ENCODE measurements around the gene ALG12. TPM values are rescaled to one million over a fixed set of nuclear protein-coding genes. Genes with fewer than 3 reads are reported as not detected.

The ALG12 gene
- total and polyA plus RNA-seq, 2 of the 8 experiments (the other 6 are each of a cell fraction or from before 2014, with no cell fraction given): 13.4 to 22.5 TPM

DNA sequence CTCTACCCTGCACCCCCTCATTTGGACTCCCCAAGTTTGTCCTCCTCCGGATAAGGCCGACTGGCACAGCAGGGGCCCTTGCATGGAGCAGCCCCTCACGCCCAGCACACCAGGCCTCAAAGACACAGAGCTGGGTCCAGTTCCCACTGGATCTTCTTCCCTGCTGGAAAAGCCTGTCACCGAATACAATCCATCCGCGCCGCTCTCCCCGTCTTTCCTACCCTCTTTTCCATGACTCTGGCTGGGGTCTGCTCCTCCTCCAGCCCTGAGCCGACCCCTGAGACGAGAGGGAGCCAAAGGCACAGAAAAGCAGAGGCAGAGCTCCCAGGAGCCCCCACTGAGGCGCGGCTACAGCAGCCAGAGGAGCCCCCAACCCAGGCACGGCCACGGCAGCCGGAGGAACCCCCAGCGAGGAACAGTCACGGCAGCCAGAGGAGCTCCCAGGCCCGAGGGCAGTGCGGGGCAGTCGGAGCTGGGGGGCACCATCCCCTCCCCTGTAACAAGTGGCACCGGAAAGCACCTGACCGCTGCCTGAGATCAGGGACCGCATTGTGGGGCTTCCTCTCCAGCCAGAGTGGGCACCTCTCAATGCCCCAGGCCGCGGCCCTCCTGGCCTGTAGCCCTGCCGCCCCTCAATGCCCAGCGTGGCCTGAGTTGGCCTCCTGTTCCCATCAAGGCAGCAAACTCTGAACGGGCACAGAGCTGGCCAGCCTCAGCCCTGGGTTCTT, 12.0 kb downstream of the ALG12 start:
- H3K4me2 ChIP-seq (ENCODE audit: insufficient read depth in 1 of 2, low read depth in 2 of 2, low read length in 2 of 2): no peak overlapping the region
- POLR2A ChIA-PET (ENCODE audit: partially characterized antibody): interaction anchor here (1.4 kb wide), 2 partner anchors 8 to 14 kb away, joined by 5 to 7 read pairs; no protein-coding TSS in a partner anchor
- WGBS, 2 experiments (ENCODE audit: extremely low coverage in 1 of 2, insufficient coverage in 1 of 2, insufficient read length in 1 of 2, insufficient replicate concordance in 2 of 2, low coverage in 1 of 2, low lambda C conversion rate in 2 of 2, missing lambda C conversion rate in 1 of 2): 86% methylated on average over 26 of the region's 28 CpGs; no CpG with 5 or more reads in 1 of the 2 experiments
- no peak overlapping the region for H4K5ac ChIP-seq (ENCODE audit: insufficient read length, low read depth, low read length)
- no peak overlapping the region for H2BK120ac ChIP-seq (replicated peaks; ENCODE audit: low read depth, low read length)
- no peak overlapping the region for H4K91ac ChIP-seq (replicated peaks; ENCODE audit: insufficient read length, low read length)
- CTCF ChIA-PET (ENCODE audit: partially characterized antibody): interaction anchor here (1.1 to 1.4 kb wide), 2 partner anchors 11 to 113 kb away, joined by 4 read pairs; no protein-coding TSS in a partner anchor
- no peaks in the 10 kb centered on the region for H3K23me2 ChIP-seq (ENCODE audit: low read depth, low read length)
- H4K20me1 ChIP-seq (replicated peaks in 1 of 2; ENCODE audit: control insufficient read depth in 1 of 2, insufficient read depth in 2 of 2, low read length in 2 of 2): peaks cover 2 to 20% of the 10 kb centered on the region in 2 experiments
- H2BK15ac ChIP-seq (ENCODE audit: low read length): no peak overlapping the region
- H3K27ac ChIP-seq (ENCODE audit: low read depth, low read length): no peak overlapping the region
- DNase-seq (ENCODE audit: low read depth in 1 of 2, low spot score in 2 of 2) (no peak), FAIRE-seq (no peak)
- H3K9me3 ChIP-seq (ENCODE audit: insufficient read depth in 2 of 2, low read depth in 1 of 2, low read length in 1 of 2): peaks cover 6 to 10% of the 10 kb centered on the region in 2 experiments; a peak in 2 of 4 replicates
- H3K23ac ChIP-seq (ENCODE audit: insufficient read length): no peak overlapping the region
- no peak overlapping the region for H2BK5ac ChIP-seq (ENCODE audit: low read depth, low read length)
- H3K56ac ChIP-seq (replicated peaks; ENCODE audit: insufficient read length, low read depth, low read length): no peak overlapping the region
- no peak overlapping the region for H3K4ac ChIP-seq (replicated peaks; ENCODE audit: insufficient read length, low read depth, low read length)
- no peaks in the 10 kb centered on the region for H3K27me3 ChIP-seq (replicated peaks in 1 of 4; ENCODE audit: control insufficient read depth in 3 of 4, extremely low read depth in 1 of 4, insufficient read depth in 3 of 4, low read length in 3 of 4)
- H2BK12ac ChIP-seq (ENCODE audit: low read depth, low read length): no peak overlapping the region
- H3K79me2 ChIP-seq (ENCODE audit: control insufficient read depth in 1 of 2, insufficient read depth in 2 of 2, low read length in 2 of 2): no peaks in the 10 kb centered on the region
- H2AFZ ChIP-seq (ENCODE audit: low read length): no peak overlapping the region
- H3K14ac ChIP-seq (ENCODE audit: insufficient read length): no peak overlapping the region
- no peak overlapping the region for H3K4me3 ChIP-seq (ENCODE audit: extremely low read depth in 1 of 4, insufficient read depth in 2 of 4, low read depth in 3 of 4, low read length in 4 of 4)
- peaks cover 0 to 33% (median 11%) of the 10 kb centered on the region in 4 experiments; a peak in 5 of 8 replicates for H3K36me3 ChIP-seq (ENCODE audit: control insufficient read depth in 2 of 4, insufficient read depth in 4 of 4, low read length in 3 of 4)
- no peaks in the 10 kb centered on the region for H3K4me1 ChIP-seq (replicated peaks in 1 of 4; ENCODE audit: control insufficient read depth in 3 of 4, insufficient read depth in 4 of 4, low read length in 3 of 4)
- H3K18ac ChIP-seq (ENCODE audit: extremely low read depth, low read length): no peak overlapping the region
- H3K79me1 ChIP-seq (ENCODE audit: low read depth, low read length): peaks cover 2% of the 10 kb centered on the region; the same call in 1 of the 2 replicates
- H2AK5ac ChIP-seq (ENCODE audit: low read depth, low read length): no peak overlapping the region
- H3K9ac ChIP-seq (replicated peaks in 1 of 4; ENCODE audit: extremely low read depth in 1 of 4, low read depth in 3 of 4, low read length in 3 of 4): no peak overlapping the region
- no peak overlapping the region for H4K8ac ChIP-seq (ENCODE audit: extremely low read depth, insufficient read depth, low read length)
- H2BK20ac ChIP-seq (ENCODE audit: low read length): no peak overlapping the region
- TF ChIP-seq CHD1 (IDR thresholded peaks at IDR 0.05; ENCODE audit: low read depth, low read length): no peak
- no peak for TF ChIP-seq POLR2AphosphoS5 (IDR thresholded peaks at IDR 0.05; ENCODE audit: low read depth, low read length)
- no peak for TF ChIP-seq EP300 (IDR thresholded peaks at IDR 0.05; ENCODE audit: borderline replicate concordance in 1 of 2, low read depth in 2 of 2, low read length in 2 of 2)
- TF ChIP-seq POLR2A (IDR thresholded peaks at IDR 0.05; ENCODE audit: control extremely low read depth in 1 of 2, low read depth in 2 of 2, low read length in 2 of 2): no peak

All from H1 (cell line).